ENCODE data around the gene C2orf68. TPM values are rescaled to one million over a fixed set of nuclear protein-coding genes. Genes with fewer than 3 reads are reported as not detected.

Gene C2orf68
- polyA plus RNA-seq, 1 of the 3 experiments (the other 2 are of a cell fraction) = 14.5 TPM

DNA sequence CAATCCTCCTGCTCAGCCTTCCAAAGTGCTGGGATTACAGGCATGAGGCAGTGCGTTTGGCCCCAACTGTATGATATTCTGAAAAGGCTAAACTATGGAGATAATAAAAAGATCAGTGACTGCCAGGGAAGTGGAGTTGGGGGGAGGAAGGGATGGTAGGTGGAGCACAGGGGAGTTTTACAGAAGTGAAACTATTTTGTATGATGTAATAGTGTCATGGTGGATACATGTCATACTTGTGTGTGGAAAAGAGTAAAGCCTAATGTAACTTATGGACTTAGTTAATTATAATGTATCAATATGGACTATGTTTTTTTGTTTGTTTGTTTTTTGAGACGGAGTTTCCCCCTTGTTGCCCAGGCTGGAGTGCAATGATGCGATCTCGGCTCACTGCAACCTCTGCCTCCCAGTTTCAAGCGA, 47.7 kb downstream of the C2orf68 start:
- no peak overlapping the region for H3K4me2 ChIP-seq
- H3K27ac ChIP-seq (ENCODE audit: low read depth in 2 of 2, low read length in 1 of 2) = no peak overlapping the region
- CTCF ChIA-PET = no interaction called here
- WGBS (ENCODE audit: low lambda C conversion rate) = 80% methylated on average over 5 of the region's 5 CpGs
- no peaks in the 10 kb centered on the region for H3K27me3 ChIP-seq (ENCODE audit: insufficient read depth)
- H3K9me3 ChIP-seq = no peaks in the 10 kb centered on the region
- no peaks in the 10 kb centered on the region; a peak in 2 of 4 replicates for H3K4me1 ChIP-seq (ENCODE audit: control insufficient read depth in 1 of 2, insufficient read depth in 2 of 2, low read depth in 1 of 2, low read length in 1 of 2)
- H3K36me3 ChIP-seq (replicated peaks in 1 of 2; ENCODE audit: control insufficient read depth in 1 of 2, insufficient read depth in 2 of 2, low read length in 1 of 2) = no peaks in the 10 kb centered on the region
- no peaks in the 10 kb centered on the region for H4K20me1 ChIP-seq (ENCODE audit: insufficient read depth)
- no peak for TF ChIP-seq GABPA (IDR thresholded peaks at IDR 0.05; ENCODE audit: low read depth)
- TF ChIP-seq, protein P1, sequence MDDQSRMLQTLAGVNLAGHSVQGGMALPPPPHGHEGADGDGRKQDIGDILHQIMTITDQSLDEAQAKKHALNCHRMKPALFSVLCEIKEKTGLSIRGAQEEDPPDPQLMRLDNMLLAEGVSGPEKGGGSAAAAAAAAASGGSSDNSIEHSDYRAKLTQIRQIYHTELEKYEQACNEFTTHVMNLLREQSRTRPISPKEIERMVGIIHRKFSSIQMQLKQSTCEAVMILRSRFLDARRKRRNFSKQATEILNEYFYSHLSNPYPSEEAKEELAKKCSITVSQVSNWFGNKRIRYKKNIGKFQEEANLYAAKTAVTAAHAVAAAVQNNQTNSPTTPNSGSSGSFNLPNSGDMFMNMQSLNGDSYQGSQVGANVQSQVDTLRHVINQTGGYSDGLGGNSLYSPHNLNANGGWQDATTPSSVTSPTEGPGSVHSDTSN (IDR thresholded peaks at IDR 0.05) = no peak
- TF ChIP-seq FOXJ3 (CRISPR knock-in tag; IDR thresholded peaks at IDR 0.05) = no peak
- TF ChIP-seq JUND (IDR thresholded peaks at IDR 0.05) = no peak
- TF ChIP-seq SIN3A (IDR thresholded peaks at IDR 0.05; ENCODE audit: borderline replicate concordance, low read depth, low read length) = no peak
- peaks cover 4% of the 10 kb centered on the region for H3F3A ChIP-seq (replicated peaks; ENCODE audit: insufficient read depth)
- H3K9ac ChIP-seq = no peak overlapping the region
- H3K4me3 ChIP-seq (ENCODE audit: low read depth in 2 of 2, low read length in 1 of 2) = no peak overlapping the region
- H3K9me2 ChIP-seq = no peaks in the 10 kb centered on the region
- POLR2A ChIA-PET = no interaction called here
- H2AFZ ChIP-seq (ENCODE audit: low read depth) = 0 out of 2 replicates have a peak overlapping the region, but pooled peaks have one; percentile 13
- H3K79me2 ChIP-seq (ENCODE audit: insufficient read depth) = peaks cover 19% of the 10 kb centered on the region
- DNase-seq = no peak

DNA sequence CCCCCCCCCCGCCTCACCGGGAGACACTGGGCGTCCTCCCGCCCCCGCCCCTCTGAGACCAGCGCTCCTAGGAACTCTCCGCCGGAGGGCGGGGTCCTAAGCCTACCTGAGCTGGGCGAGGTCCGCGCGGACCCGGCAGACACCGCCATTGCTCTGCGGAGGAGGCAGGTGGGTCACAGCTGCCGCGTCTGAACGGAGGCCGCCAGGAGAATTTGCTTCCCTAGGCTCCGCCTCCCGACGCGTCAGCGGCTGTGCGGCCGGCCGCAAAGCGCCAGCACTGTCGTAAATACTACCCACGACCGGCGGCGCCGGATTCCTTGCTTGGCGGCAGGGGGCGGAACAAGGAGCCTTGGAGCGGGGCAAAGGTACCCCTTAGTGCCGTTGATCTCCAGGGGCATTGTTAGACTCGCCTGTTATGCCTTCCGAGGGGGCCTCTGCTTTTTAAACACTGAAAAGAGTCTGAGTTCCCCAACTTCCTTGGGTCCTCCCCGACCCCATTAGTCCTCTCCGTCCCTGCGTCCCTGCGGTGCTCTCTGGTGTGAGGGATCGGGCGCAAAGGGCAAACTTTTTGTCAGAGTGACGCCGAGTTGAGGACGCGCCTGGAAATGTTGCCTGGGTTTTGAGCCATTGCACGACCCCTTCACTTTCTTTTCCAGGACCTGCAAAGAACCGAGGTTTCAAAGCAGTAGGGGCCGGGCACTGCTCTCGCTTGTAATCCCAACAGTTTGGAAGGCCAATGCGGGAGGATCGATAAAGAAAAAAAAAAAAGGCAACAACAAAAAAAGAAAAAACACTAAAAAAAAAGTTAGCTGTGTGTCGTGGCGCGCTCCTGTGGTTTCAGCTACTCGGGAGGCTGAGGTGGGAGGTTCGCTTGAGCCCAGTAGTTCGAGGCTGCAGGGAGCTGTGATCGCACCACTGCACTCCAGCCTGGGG, 50.3 kb downstream of the C2orf68 start, which contains the start of gene GGCX:
Gene GGCX, minus strand, starts transcription at position 214 of the 933 bp plus-strand sequence. Its CDS starts 65 bp downstream, at position 149.
- H3K27ac ChIP-seq (ENCODE audit: low read depth in 2 of 2, low read length in 1 of 2) = peak within 1 kb of the TSS; percentile 78 to 83
- H3K9me3 ChIP-seq = no peaks in the 10 kb centered on the region
- H3F3A ChIP-seq (replicated peaks; ENCODE audit: insufficient read depth) = peaks cover 4% of the 10 kb centered on the region
- H3K4me2 ChIP-seq = peak within 1 kb of the TSS; percentile 80
- peak within 1 kb of the TSS; percentile 100 for H2AFZ ChIP-seq (ENCODE audit: low read depth)
- H4K20me1 ChIP-seq (ENCODE audit: insufficient read depth) = no peaks in the 10 kb centered on the region
- 2% methylated on average over 56 of the region's 64 CpGs for WGBS (ENCODE audit: low lambda C conversion rate)
- H3K4me3 ChIP-seq (ENCODE audit: low read depth in 2 of 2, low read length in 1 of 2) = peak within 1 kb of the TSS; percentile 65 to 97
- H3K79me2 ChIP-seq (ENCODE audit: insufficient read depth) = peaks cover 42% of the 10 kb centered on the region
- CTCF ChIA-PET = interaction anchor here (0.8 to 16.6 kb wide), 5 partner anchors 23 to 175 kb away, joined by 3 to 364 read pairs (median 5); partner anchors contain the start of genes MAT2A and SH2D6
- no peaks in the 10 kb centered on the region for H3K9me2 ChIP-seq
- H3K4me1 ChIP-seq (ENCODE audit: control insufficient read depth in 1 of 2, insufficient read depth in 2 of 2, low read depth in 1 of 2, low read length in 1 of 2) = no peaks in the 10 kb centered on the region; a peak in 2 of 4 replicates
- POLR2A ChIA-PET = interaction anchor here (0.7 to 2.3 kb wide), 9 partner anchors 8 to 143 kb away, joined by 4 to 19 read pairs (median 5); partner anchors contain the start of genes C2orf68, MAT2A, SH2D6 and VAMP8
- peak within 1 kb of the TSS; percentile 86 for H3K9ac ChIP-seq
- peaks cover 6 to 14% of the 10 kb centered on the region in 2 experiments for H3K36me3 ChIP-seq (replicated peaks in 1 of 2; ENCODE audit: control insufficient read depth in 1 of 2, insufficient read depth in 2 of 2, low read length in 1 of 2)
- H3K27me3 ChIP-seq (ENCODE audit: insufficient read depth) = no peaks in the 10 kb centered on the region
- peak; percentile 91 for DNase-seq
- TF ChIP-seq, protein P2, sequence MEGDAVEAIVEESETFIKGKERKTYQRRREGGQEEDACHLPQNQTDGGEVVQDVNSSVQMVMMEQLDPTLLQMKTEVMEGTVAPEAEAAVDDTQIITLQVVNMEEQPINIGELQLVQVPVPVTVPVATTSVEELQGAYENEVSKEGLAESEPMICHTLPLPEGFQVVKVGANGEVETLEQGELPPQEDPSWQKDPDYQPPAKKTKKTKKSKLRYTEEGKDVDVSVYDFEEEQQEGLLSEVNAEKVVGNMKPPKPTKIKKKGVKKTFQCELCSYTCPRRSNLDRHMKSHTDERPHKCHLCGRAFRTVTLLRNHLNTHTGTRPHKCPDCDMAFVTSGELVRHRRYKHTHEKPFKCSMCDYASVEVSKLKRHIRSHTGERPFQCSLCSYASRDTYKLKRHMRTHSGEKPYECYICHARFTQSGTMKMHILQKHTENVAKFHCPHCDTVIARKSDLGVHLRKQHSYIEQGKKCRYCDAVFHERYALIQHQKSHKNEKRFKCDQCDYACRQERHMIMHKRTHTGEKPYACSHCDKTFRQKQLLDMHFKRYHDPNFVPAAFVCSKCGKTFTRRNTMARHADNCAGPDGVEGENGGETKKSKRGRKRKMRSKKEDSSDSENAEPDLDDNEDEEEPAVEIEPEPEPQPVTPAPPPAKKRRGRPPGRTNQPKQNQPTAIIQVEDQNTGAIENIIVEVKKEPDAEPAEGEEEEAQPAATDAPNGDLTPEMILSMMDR (IDR thresholded peaks at IDR 0.05) = no peak
- TF ChIP-seq YY1 (IDR thresholded peaks at IDR 0.05; ENCODE audit: low read depth) = peak; percentile 75; the same call in 1 of the 2 replicates
- TF ChIP-seq, protein P1 (IDR thresholded peaks at IDR 0.05) = no peak
- TF ChIP-seq EP300 (IDR thresholded peaks at IDR 0.05; ENCODE audit: borderline replicate concordance in 1 of 2, low read depth in 1 of 2, low read length in 1 of 2) = 0 out of 4 replicates have a peak, but pooled peaks of 1 of the 2 experiments have one; percentile 14
- no peak for TF ChIP-seq CHD2 (IDR thresholded peaks at IDR 0.05; ENCODE audit: low read length, partially characterized antibody)
- TF ChIP-seq RXRA (IDR thresholded peaks at IDR 0.05; ENCODE audit: borderline replicate concordance, low read depth) = no peak
- TF ChIP-seq FOXJ3 (CRISPR knock-in tag; IDR thresholded peaks at IDR 0.05) = 0 out of 2 replicates have a peak, but pooled peaks have one; percentile 12
- TF ChIP-seq MEF2A (IDR thresholded peaks at IDR 0.05; ENCODE audit: borderline replicate concordance, low read depth) = no peak
- TF ChIP-seq GATA2 (CRISPR knock-in tag; IDR thresholded peaks at IDR 0.05) = no peak
- TF ChIP-seq NFIC (IDR thresholded peaks at IDR 0.05; ENCODE audit: borderline replicate concordance) = no peak; the same call in 1 of the 2 replicates
- TF ChIP-seq, protein P3, sequence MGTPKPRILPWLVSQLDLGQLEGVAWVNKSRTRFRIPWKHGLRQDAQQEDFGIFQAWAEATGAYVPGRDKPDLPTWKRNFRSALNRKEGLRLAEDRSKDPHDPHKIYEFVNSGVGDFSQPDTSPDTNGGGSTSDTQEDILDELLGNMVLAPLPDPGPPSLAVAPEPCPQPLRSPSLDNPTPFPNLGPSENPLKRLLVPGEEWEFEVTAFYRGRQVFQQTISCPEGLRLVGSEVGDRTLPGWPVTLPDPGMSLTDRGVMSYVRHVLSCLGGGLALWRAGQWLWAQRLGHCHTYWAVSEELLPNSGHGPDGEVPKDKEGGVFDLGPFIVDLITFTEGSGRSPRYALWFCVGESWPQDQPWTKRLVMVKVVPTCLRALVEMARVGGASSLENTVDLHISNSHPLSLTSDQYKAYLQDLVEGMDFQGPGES (IDR thresholded peaks at IDR 0.05; ENCODE audit: low read depth, low read length) = no peak
- TF ChIP-seq, protein P4, sequence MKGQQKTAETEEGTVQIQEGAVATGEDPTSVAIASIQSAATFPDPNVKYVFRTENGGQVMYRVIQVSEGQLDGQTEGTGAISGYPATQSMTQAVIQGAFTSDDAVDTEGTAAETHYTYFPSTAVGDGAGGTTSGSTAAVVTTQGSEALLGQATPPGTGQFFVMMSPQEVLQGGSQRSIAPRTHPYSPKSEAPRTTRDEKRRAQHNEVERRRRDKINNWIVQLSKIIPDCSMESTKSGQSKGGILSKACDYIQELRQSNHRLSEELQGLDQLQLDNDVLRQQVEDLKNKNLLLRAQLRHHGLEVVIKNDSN (IDR thresholded peaks at IDR 0.05; ENCODE audit: borderline replicate concordance, low read depth) = peak; percentile 21; the same call in 1 of the 2 replicates
- TF ChIP-seq TEAD4 (IDR thresholded peaks at IDR 0.05; ENCODE audit: borderline replicate concordance, insufficient read depth) = peak; percentile 50; the same call in 1 of the 2 replicates
